NCI-H748 treated with DMSO at 0.1 percent for 48 hours (cell line): ENCODE data around the gene TMEM63C.
"Not testable (repeated sequence)": the region's sequence is repeated elsewhere in the genome, so short reads cannot be mapped to it uniquely, and the experiment has no call there.

Experiments
- DNase-seq: peaks from one replicate; lab custom pipeline; 2025; lab: John Stamatoyannopoulos, UW

TMEM63C gene

GRCh38 chr14:77278461-77279230, 97.0 kb downstream of the TMEM63C start:
- DNase-seq, result no peak

DNA sequence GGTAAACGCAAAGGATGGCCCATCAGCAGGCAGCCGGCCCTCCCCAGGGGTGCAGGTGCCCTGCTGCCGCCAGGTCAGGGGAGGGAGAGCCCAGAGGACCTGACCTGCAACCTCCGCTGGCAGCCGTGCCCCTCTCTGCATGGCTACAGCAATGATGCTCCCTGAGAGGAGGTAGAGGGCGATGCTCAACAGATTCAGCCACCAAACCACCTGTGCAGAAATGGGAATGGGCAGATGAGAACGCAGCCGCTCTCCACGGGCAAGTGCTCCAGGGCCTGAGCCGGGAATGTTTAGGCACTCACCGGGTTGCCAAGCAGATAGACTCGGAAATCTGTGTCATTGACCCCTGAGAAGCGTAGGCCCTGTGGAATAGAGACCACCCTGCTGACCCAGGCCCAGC, 98.1 kb downstream of the TMEM63C start:
- no peak for DNase-seq

- DNase-seq, result not testable (repeated sequence)
Observed at GRCh38 chr14:77280921-77281320, 99.3 kb downstream of the TMEM63C start.

DNA sequence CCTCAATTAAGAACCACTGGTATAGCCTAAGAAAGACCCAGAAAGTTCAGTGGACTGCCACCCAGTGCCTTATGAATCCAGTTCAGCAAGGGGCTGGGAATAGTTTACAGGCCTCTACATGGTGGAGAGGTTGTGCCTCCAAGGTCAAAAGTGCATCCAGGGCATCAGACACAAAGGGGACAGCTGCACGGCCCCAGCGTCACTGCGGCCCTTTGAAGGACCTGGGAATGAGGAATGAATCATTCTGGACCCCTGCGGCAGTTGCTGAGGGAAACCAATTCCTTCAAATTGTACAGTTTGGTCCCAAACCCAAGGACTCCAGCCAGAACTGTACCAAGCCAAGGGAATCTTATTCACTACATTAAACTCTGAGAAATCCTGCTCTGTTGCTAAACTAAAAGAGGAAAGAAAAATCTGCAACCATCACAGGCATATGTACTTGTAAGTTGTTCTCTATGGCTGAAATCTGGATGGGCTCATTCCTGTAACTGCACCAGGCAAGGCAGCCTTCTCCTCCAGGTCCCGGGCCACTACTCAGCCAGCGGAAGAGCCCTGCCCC, 100.3 kb downstream of the TMEM63C start:
- no peak for DNase-seq

DNA sequence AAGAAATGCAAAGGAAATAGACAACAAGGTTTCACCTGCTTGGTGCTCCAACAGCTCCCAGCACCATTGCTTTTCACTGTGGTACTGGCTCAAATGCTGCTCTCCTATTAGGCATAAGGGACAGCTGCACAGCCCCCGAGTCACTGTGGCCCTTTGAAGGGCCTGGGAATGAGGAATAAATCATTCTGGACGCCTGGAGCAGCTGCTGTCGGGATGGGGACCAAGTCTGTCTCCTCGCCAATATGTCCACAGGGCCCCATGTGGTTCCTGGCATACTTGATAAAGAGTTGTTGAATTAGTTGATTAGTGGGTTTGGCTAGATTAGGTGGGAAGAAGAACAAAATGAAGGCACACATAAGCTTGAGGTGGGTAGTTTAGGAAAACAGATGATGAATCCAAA, 102.5 kb downstream of the TMEM63C start:
- no peak for DNase-seq

- no peak for DNase-seq
Observed at GRCh38 chr14:77284466-77284865, 102.9 kb downstream of the TMEM63C start.

GRCh38 chr14:77286576-77286975, 105.0 kb downstream of the TMEM63C start:
- no peak for DNase-seq

DNA sequence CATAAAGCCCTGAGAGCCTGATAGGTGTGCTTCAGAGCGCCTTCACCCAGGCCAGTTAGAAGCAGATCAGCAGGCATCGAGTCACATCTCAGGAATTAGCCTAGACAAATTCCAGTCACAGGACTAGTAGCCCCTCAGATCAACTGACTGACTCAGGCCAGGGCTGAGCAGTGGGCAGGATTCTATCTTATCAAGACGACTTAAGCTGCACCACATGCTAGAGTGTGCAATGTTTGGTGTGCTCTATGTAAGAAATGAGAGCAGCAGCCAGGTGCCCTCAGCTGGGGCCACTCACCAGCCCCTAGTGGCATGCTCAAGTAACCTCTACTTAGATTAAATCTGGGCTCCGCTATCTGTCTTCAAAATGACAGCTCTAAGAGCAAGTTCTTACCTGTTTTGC, 109.1 kb downstream of the TMEM63C start:
- no peak for DNase-seq

DNA sequence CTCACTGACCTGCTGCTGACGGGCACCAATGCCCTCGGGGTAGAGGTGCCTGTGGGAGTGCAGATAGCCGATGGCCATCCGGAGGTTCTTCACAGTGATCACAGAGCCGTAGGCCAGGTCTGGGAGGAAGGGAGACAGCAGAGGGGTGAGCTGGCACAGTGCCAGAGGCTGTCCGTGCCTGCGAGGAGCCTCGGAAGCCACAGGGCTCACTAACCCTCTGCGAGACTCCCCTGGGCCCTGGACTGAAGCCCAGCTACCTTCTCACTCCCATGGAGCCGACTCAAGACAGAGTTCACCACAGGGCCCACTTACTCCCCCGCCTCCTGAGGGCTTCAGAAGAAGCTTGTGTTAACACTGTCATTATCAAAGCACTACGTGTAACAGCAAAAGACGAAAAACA, 114.6 kb downstream of the TMEM63C start:
- DNase-seq, result no peak

DNA sequence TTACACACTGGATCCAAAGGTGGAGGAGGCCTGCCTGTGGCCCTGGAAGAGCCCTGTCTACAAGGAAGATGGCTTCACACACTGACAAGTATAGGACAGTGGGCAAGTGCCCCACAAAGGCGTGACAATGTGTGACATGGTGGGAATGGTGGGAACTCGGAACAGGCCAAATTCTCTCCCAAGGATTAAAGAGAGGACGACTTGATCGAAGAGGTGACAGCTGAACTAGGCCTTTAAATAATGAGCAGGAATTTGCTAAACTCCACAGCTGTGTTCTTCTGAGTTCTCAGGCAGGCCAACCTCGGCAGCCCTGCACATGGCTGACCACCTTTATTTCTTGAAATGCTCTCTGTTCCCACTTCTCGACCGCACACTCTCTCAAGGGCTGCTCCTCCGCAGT, 115.3 kb downstream of the TMEM63C start:
- no peak for DNase-seq

DNA sequence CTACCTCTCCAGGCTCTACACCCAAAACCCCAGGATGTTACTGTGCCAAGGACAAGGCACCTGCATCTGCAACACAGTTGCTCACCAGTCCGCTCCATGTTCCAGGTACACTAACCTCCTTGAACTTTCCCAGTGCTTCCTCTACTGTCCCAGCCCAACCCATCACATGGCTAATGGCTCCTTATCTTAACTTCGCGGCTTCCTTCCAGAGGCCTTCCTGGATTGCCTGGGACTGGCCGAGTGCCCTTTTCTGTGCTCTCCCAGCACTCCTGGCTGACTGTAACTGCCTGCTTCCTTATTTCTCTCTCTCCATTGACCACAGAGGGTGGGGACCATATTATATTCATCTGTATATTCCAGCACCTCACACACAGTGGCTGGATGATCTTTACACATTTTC, 118.2 kb downstream of the TMEM63C start:
- DNase-seq, result no peak

- no peak for DNase-seq
Observed at GRCh38 chr14:77301103-77301502, 119.5 kb downstream of the TMEM63C start.

- DNase-seq, result no peak
Observed at GRCh38 chr14:77302926-77303325, 121.3 kb downstream of the TMEM63C start.

DNA sequence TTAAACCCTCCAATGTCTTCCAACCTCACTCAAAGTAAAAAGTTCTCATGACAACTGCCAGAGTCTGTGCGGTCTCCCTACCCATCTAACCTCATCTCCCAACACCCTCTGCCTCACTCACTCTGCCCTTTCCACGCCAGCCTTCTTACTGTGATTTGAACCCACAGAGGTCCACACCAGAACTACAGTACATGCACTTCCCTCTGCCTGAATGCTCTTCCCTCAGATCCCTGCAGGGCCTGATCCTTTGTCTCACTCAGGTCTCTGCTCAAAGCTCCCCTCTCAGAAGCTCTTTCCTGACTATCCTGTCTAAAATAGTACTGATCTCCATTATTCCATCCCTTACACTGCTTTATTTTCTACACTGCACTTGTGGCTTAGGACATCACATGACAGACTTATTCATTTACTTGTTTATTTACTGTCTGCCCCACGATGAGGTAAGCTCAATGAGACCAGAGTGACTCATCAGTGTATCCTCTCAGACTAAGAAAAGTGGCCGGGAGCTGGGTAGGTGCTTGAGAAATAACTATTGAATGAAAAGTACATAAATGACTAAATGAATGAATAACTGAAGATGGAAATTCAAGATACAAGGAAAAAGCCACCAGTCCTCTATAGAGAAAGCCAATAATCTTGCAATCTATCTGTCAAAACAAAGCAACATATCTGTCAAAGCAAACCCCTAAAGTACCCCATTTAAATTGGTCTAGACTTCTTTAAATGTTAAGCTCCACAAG, 122.0 kb downstream of the TMEM63C start:
- DNase-seq, result no peak

GRCh38 chr14:77305696-77306095, 124.1 kb downstream of the TMEM63C start:
- no peak for DNase-seq

DNA sequence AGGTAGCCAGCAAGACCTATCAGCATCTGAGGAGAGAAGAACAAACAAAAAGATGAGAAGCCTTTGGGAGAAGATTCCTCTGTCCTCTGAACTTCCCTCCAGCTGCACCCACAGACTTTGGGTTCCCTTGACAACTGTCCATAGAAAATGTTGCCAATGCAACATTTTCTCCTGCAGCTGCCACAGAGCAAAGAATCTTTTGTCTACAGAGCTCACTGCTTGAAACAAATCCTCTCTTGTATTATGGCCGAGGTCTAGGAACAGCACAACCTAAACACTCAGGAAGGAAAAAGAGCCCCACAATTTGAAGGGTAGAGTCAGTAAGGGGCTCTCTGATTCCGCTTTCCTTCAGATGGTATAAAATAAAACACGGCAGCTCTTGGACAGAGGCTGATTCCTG, 124.8 kb downstream of the TMEM63C start:
- no peak for DNase-seq

DNA sequence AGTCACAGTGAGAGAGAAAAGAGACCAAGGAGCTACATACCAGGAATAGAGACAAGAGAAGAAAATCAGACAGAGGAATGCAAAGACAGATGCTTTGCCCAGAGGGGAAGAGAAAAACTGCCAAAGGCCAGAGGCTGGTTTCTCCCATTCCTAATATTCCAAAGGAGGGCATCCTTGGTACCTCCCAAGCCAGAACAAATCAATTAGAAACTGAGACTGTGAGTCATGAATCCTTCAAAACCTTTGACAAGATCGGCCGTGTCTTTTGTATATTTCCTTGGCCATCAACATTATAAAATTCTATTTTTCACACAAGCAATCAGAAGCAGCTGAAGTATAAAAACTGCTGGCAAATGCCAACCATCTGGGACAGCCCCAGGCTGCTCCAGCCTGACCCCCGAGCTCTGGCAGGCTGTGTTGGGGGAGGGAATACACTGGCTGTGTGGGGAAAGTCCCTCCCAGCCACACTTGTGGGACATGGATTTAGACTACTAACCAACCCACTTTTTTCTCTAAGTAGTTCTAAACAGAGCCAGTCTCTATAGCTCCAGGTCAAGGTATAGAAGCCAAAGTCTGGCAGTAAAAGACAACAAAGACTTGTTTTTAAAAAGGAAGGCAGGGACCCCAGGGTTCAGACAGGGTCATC, 125.4 kb downstream of the TMEM63C start:
- DNase-seq, result no peak
